H1 (cell line): ENCODE data around the gene PLB1.

ENCODE experiments used
- EP300 ChIP-seq, 2 experiments: IDR thresholded peaks; 1 replicate in 1 of 2; 2 replicates in 1 of 2; pipeline ENCODE4 v1.6.1; 2011 to 2012; ENCODE audit warnings: low read depth in 2 of 2, low read length in 2 of 2, mild to moderate bottlenecking in 2 of 2, borderline replicate concordance in 1 of 2, inconsistent platforms in 1 of 2, moderate library complexity in 1 of 2
- TF ChIP-seq, protein P1 (sequence below), 3 experiments: IDR thresholded peaks; 1 replicate in 2 of 3; 2 replicates in 1 of 3; pipeline versions ENCODE4 v1.5.1 to v1.6.1; 2011; ENCODE audit warnings: low read length in 3 of 3, mild to moderate bottlenecking in 3 of 3, inconsistent platforms in 2 of 3, low read depth in 1 of 3, moderate library complexity in 1 of 3; ENCODE audit not compliant: insufficient read depth in 1 of 3; ENCODE audit errors: control extremely low read depth in 1 of 3

DNA sequence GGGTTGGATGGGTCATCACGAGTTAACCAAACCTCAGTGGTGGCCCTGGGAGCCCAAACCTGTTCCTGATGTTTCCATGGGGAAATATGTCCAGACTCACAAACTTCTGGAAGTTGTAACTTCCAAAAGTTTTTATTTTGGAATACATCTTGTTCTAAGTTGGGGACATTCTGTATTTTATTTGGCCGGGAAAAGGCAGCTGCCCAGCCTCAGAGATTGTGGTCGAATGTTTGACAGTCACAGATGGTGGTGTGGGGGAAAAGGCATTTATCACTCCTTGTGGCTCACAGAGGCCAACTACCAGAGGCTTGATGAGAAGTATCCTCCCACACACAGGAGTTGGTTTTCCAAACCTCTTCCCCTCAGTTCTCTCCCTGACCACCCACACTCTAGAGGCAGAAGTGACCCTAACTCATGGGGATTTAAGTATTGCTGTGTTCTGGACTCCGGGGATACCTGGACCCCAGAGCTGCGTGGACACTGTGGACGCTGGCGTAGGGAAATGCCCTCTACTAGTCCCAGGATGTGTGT lies 131.1 kb downstream of the PLB1 start:
- TF ChIP-seq, protein P1, sequence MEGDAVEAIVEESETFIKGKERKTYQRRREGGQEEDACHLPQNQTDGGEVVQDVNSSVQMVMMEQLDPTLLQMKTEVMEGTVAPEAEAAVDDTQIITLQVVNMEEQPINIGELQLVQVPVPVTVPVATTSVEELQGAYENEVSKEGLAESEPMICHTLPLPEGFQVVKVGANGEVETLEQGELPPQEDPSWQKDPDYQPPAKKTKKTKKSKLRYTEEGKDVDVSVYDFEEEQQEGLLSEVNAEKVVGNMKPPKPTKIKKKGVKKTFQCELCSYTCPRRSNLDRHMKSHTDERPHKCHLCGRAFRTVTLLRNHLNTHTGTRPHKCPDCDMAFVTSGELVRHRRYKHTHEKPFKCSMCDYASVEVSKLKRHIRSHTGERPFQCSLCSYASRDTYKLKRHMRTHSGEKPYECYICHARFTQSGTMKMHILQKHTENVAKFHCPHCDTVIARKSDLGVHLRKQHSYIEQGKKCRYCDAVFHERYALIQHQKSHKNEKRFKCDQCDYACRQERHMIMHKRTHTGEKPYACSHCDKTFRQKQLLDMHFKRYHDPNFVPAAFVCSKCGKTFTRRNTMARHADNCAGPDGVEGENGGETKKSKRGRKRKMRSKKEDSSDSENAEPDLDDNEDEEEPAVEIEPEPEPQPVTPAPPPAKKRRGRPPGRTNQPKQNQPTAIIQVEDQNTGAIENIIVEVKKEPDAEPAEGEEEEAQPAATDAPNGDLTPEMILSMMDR (IDR thresholded peaks at IDR 0.05; ENCODE audit: control extremely low read depth in 1 of 3, insufficient read depth in 1 of 3, low read depth in 1 of 3, low read length in 3 of 3): no peak
- TF ChIP-seq EP300 (IDR thresholded peaks at IDR 0.05; ENCODE audit: borderline replicate concordance in 1 of 2, low read depth in 2 of 2, low read length in 2 of 2): no peak
